GM12892 (cell line): ENCODE results near the gene XIAP.

ENCODE experiments used
- POLR2A ChIP-seq: IDR thresholded peaks from 2 replicates; pipeline ENCODE4 v1.6.1; 2011; ENCODE audit warnings: low read depth, low read length, control low read depth
- TAF1 ChIP-seq: IDR thresholded peaks from 2 replicates; pipeline ENCODE4 v1.6.1; 2011; ENCODE audit warnings: low read depth, mild to moderate bottlenecking, control low read depth, low read length, borderline replicate concordance

- TF ChIP-seq POLR2A (no peak), TAF1 (no peak)
These were observed 1.1 kb downstream of the XIAP start for GRCh38 chrX:123860983-123861382.
